ENCODE results near the gene IFI16. TPM values are rescaled to one million over a fixed set of nuclear protein-coding genes. Genes with fewer than 3 reads are reported as not detected.
"Not testable (repeated sequence)": the region's sequence is repeated elsewhere in the genome, so short reads cannot be mapped to it uniquely, and the experiment has no call there.

Gene IFI16
- total and polyA plus RNA-seq, 4 donors: 36.6 to 174 (median 110) TPM

DNA sequence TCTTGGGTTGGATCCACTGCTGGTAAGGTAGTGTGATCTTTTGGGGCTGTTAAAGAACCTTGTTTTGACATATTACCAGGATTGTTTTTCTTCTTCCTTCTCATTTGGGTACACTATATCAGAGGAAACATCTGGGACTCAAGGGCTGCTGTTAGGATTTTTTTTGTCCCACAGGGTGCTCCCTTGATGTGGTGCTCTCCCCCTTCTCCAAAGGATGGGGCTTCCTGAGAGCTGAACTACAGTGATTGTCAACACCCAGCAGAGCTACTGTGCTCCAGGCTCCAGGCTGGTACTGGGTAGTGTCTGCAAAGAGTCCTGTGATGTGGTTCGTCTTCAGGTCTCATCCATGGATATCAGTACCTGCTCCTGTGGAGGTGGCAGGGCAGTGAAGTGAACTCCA, 20.6 kb downstream of the IFI16 start:
- Histone ChIP-seq H3K9me3 (ENCODE audit: control insufficient read depth, low read length) (no peaks in the 10 kb centered on the region), H3K4me3 (ENCODE audit: low read length in 2 of 2) (no peak overlapping the region), H3K4me1 (ENCODE audit: control insufficient read depth in 1 of 2, insufficient read depth in 2 of 2, low read length in 2 of 2) (no peaks in the 10 kb centered on the region), H3K27me3 (ENCODE audit: control insufficient read depth in 1 of 2, insufficient read depth in 2 of 2, low read length in 1 of 2) (no peaks in the 10 kb centered on the region), H3K27ac (ENCODE audit: low read depth in 1 of 2, low read length in 2 of 2) (no peak overlapping the region), H3K36me3 (ENCODE audit: control insufficient read depth in 1 of 2, insufficient read depth in 2 of 2, low read length in 1 of 2) (peaks cover 0 to 3% of the 10 kb centered on the region in 2 donors)
- ATAC-seq (ENCODE audit: low FRiP score): no peak
- DNase-seq: no peak
- intact Hi-C loops (cut with DNase I): no loop called here
- WGBS, 2 donors: 96 to 97% methylated on average over 1 of the region's 1 CpG

DNA sequence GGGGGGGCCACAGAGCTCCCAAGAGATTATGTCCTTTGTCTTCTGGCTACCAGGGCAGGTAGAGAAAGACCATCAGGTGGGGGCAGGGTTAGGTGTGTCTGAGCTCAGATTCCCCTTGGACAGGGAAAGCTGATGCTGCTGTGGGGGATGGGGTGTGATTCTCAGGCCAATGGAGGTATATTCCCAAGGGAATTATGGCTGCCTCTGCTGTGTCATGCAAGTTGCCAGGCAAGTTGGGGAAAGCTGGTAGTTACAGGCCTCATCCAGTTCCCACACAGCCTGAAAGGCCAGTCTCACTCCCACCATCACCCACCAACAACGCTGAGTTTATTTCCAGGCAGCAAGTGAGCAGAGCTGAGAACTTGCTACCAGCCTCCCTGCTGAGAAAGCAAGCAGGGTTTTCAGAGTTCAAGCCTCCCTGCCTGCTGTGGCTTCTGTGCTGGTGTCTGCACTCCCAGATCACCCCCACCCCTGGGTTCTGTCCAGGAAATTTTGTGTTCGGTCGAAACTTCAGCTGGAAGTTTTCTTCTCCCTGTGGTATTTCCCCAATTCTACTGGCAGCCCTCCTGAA, 21.3 kb downstream of the IFI16 start:
- H3K36me3 ChIP-seq (ENCODE audit: control insufficient read depth in 1 of 2, insufficient read depth in 2 of 2, low read length in 1 of 2): peaks cover 0 to 3% of the 10 kb centered on the region in 2 donors
- H3K27ac ChIP-seq (ENCODE audit: low read depth in 1 of 2, low read length in 2 of 2): no peak overlapping the region
- H3K4me3 ChIP-seq (ENCODE audit: low read length in 2 of 2): no peak overlapping the region
- ATAC-seq (ENCODE audit: low FRiP score) (no peak), DNase-seq (peak in 1 of 2 donors; percentile 39)
- 36 to 40% methylated on average over 3 of the region's 3 CpGs for WGBS, 2 donors
- no peaks in the 10 kb centered on the region for H3K9me3 ChIP-seq (ENCODE audit: control insufficient read depth, low read length)
- no peaks in the 10 kb centered on the region for H3K27me3 ChIP-seq (ENCODE audit: control insufficient read depth in 1 of 2, insufficient read depth in 2 of 2, low read length in 1 of 2)
- intact Hi-C loops (cut with DNase I): no loop called here
- no peaks in the 10 kb centered on the region for H3K4me1 ChIP-seq (ENCODE audit: control insufficient read depth in 1 of 2, insufficient read depth in 2 of 2, low read length in 2 of 2)

DNA sequence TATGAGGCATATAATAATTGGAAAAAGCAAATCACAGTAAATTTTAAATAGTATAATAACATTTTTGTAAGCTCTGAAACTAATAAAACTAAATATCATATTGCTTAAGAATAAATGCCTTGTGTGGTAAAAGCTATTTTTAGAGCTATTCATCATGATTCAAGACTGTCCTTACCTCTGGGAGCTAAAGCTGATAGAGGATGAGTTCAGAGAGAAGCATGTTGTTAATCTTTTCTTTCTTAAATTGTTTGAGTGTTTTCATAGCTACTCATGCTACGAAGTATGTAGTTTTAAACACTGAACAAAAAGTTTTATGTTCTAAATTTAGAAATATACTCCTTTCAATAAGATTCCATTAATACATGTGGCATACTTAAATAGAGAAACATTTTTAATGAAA, 30.5 kb downstream of the IFI16 start:
- 22 to 25% methylated on average over 1 of the region's 1 CpG for WGBS, 2 donors
- intact Hi-C loops (cut with DNase I): no loop called here
- Histone ChIP-seq H3K27ac (ENCODE audit: low read depth in 1 of 2, low read length in 2 of 2) (no peak overlapping the region), H3K4me1 (ENCODE audit: control insufficient read depth in 1 of 2, insufficient read depth in 2 of 2, low read length in 2 of 2) (no peaks in the 10 kb centered on the region), H3K9me3 (ENCODE audit: control insufficient read depth, low read length) (no peaks in the 10 kb centered on the region), H3K36me3 (ENCODE audit: control insufficient read depth in 1 of 2, insufficient read depth in 2 of 2, low read length in 1 of 2) (peaks cover 3 to 9% of the 10 kb centered on the region in 2 donors), H3K4me3 (ENCODE audit: low read length in 2 of 2) (no peak overlapping the region), H3K27me3 (ENCODE audit: control insufficient read depth in 1 of 2, insufficient read depth in 2 of 2, low read length in 1 of 2) (no peaks in the 10 kb centered on the region)
- ATAC-seq (ENCODE audit: low FRiP score) (no peak), DNase-seq (no peak)

DNA sequence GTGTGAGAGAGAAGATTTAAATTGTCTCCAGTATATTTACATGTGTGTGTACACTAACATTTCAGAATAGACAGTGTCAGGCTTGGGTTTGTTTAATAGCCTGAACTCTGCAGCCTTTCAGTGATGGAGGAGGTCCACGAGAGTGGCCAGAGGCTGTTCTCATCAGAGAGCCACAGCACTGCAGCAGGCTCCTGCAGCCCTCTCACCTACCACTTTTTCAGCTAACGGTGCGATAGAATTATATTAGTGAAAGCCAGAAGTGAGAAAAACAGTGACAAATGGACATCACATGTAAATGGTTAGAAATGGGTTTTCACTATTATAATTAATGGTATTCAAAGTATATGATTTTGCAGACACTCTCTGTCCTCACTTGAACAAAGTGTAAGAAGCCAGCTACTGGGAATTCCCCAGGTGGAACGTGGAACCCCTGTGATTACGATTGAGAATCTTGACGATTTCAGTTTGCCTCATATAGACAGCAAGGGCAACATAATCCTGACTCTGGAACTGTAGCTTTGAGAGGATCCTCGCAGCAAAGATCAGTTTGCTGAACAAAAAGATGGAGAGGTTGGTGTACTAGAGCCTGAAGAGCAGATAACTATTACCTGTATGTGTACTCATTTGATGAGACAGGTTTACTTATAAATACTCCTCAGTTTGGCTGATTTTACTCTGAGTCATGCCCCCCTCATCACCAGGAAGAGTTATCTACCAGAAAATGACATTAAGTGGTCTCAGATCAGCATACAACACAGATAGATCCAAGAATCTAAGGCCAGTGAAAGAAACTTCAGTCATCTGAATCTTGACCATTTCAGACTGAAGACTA, 31.4 kb downstream of the IFI16 start:
- H3K9me3 ChIP-seq (ENCODE audit: control insufficient read depth, low read length): no peaks in the 10 kb centered on the region
- peaks cover 3 to 9% of the 10 kb centered on the region in 2 donors for H3K36me3 ChIP-seq (ENCODE audit: control insufficient read depth in 1 of 2, insufficient read depth in 2 of 2, low read length in 1 of 2)
- no peaks in the 10 kb centered on the region for H3K4me1 ChIP-seq (ENCODE audit: control insufficient read depth in 1 of 2, insufficient read depth in 2 of 2, low read length in 2 of 2)
- H3K27me3 ChIP-seq (ENCODE audit: control insufficient read depth in 1 of 2, insufficient read depth in 2 of 2, low read length in 1 of 2): no peaks in the 10 kb centered on the region
- intact Hi-C loops (cut with DNase I): no loop called here
- H3K4me3 ChIP-seq (ENCODE audit: low read length in 2 of 2): no peak overlapping the region
- no peak for ATAC-seq (ENCODE audit: low FRiP score)
- DNase-seq: no peak
- H3K27ac ChIP-seq (ENCODE audit: low read depth in 1 of 2, low read length in 2 of 2): no peak overlapping the region
- WGBS, 2 donors: 89% methylated on average over 7 of the region's 7 CpGs

DNA sequence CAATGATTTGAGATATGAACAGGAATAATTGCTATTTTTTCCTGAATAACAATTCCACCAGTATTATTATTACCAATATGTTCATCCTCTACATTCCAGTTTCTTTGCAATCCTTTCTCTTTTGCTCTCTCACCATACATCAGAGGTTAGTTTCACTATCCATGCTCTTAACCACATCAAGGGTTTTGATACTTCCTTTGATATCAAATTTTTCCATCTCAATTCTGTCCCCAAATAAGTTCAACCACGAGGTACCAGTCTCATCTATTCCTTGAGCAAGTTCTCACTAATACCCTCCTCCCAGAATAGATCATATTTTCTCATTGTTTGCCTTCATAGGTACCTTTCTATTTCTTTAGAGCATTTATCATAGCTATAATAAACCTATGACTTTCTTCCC, 36.8 kb downstream of the IFI16 start:
- H3K9me3 ChIP-seq (ENCODE audit: control insufficient read depth, low read length); H3K4me1 ChIP-seq (ENCODE audit: control insufficient read depth in 1 of 2, insufficient read depth in 2 of 2, low read length in 2 of 2); H3K4me3 ChIP-seq (ENCODE audit: low read length in 2 of 2); H3K36me3 ChIP-seq (ENCODE audit: control insufficient read depth in 1 of 2, insufficient read depth in 2 of 2, low read length in 1 of 2); DNase-seq; intact Hi-C loops (cut with DNase I); H3K27ac ChIP-seq (ENCODE audit: low read depth in 1 of 2, low read length in 2 of 2); ATAC-seq (ENCODE audit: low FRiP score); H3K27me3 ChIP-seq (ENCODE audit: control insufficient read depth in 1 of 2, insufficient read depth in 2 of 2, low read length in 1 of 2): not testable (repeated sequence)
- WGBS, 2 donors: 54 to 68% methylated on average over 1 of the region's 1 CpG

DNA sequence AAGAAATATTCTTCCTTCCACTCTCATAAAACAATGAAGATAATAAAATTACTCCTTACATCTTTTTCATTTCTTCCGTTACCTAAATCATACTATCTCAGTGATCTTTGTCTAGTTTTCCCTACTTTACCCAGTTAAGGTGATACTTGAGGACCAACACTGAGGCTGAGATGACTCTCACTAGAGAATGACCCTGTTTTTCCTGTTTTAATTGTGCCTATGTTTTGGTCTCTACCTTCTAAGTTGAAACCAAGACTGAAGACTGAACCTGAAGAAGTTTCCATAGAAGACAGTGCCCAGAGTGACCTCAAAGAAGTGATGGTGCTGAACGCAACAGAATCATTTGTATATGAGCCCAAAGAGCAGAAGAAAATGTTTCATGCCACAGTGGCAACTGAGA, 41.7 kb downstream of the IFI16 start:
- Histone ChIP-seq H3K27me3 (ENCODE audit: control insufficient read depth in 1 of 2, insufficient read depth in 2 of 2, low read length in 1 of 2) (no peaks in the 10 kb centered on the region), H3K4me1 (ENCODE audit: control insufficient read depth in 1 of 2, insufficient read depth in 2 of 2, low read length in 2 of 2) (no peaks in the 10 kb centered on the region), H3K9me3 (ENCODE audit: control insufficient read depth, low read length) (no peaks in the 10 kb centered on the region), H3K4me3 (ENCODE audit: low read length in 2 of 2) (no peak overlapping the region), H3K36me3 (ENCODE audit: control insufficient read depth in 1 of 2, insufficient read depth in 2 of 2, low read length in 1 of 2) (peaks cover 0 to 7% of the 10 kb centered on the region in 2 donors), H3K27ac (ENCODE audit: low read depth in 1 of 2, low read length in 2 of 2) (no peak overlapping the region)
- no peak for ATAC-seq (ENCODE audit: low FRiP score)
- WGBS, 2 donors: 95 to 97% methylated on average over 2 of the region's 2 CpGs
- DNase-seq: no peak
- intact Hi-C loops (cut with DNase I): no loop called here

DNA sequence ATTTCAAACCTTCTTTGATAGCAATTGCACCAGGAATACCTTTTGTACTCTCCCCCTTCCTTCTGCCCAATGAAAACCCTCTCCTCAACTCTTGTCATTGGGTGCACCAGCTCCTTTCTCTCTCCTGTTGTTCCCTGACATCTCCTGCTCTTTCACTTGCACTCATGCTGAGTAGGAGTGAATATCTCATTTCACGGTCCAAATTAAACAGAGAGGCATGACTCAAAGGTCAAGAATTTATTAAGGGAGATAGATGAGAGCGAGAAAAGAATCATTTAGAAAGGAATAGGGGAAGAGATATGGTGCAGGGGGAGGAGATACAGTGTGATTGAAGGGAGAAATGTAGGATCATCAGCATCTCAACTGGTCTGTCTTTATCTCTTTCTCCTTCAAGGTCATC, 44.7 kb downstream of the IFI16 start:
- intact Hi-C loops (cut with DNase I): no loop called here
- peaks cover 0 to 7% of the 10 kb centered on the region in 2 donors for H3K36me3 ChIP-seq (ENCODE audit: control insufficient read depth in 1 of 2, insufficient read depth in 2 of 2, low read length in 1 of 2)
- no peaks in the 10 kb centered on the region for H3K27me3 ChIP-seq (ENCODE audit: control insufficient read depth in 1 of 2, insufficient read depth in 2 of 2, low read length in 1 of 2)
- no peaks in the 10 kb centered on the region for H3K9me3 ChIP-seq (ENCODE audit: control insufficient read depth, low read length)
- 16 to 32% methylated on average over 2 of the region's 2 CpGs for WGBS, 2 donors
- H3K4me3 ChIP-seq (ENCODE audit: low read length in 2 of 2): no peak overlapping the region
- H3K27ac ChIP-seq (ENCODE audit: low read depth in 1 of 2, low read length in 2 of 2): no peak overlapping the region
- no peaks in the 10 kb centered on the region for H3K4me1 ChIP-seq (ENCODE audit: control insufficient read depth in 1 of 2, insufficient read depth in 2 of 2, low read length in 2 of 2)
- ATAC-seq (ENCODE audit: low FRiP score) (no peak), DNase-seq (no peak)

DNA sequence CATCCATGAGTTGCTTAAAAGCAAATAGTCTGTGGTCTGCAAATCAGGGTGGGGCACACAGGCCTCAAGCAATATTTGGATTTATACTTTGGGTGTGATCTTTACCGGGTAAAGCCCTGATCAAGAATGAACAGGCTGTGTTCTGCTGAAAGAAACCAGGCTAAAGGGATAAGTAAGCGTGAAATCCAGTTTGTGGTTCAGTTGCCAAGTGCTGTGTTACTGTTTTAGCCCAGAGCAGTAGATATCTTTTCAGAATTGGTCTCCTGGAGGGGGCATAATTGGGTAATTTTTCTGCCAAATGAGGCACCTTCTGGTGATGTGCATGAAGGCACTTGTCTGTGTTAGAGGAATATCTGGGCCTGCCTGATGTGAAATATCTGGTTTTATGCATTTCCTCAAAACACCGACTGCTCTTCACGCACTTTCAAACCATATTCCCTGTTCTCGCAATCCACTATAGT, 45.5 kb downstream of the IFI16 start:
- WGBS, 2 donors: 84 to 91% methylated on average over 5 of the region's 5 CpGs
- Histone ChIP-seq H3K4me3 (ENCODE audit: low read length in 2 of 2) (no peak overlapping the region), H3K9me3 (ENCODE audit: control insufficient read depth, low read length) (no peaks in the 10 kb centered on the region), H3K27me3 (ENCODE audit: control insufficient read depth in 1 of 2, insufficient read depth in 2 of 2, low read length in 1 of 2) (no peaks in the 10 kb centered on the region), H3K4me1 (ENCODE audit: control insufficient read depth in 1 of 2, insufficient read depth in 2 of 2, low read length in 2 of 2) (no peaks in the 10 kb centered on the region), H3K36me3 (ENCODE audit: control insufficient read depth in 1 of 2, insufficient read depth in 2 of 2, low read length in 1 of 2) (peaks cover 0 to 7% of the 10 kb centered on the region in 2 donors), H3K27ac (ENCODE audit: low read depth in 1 of 2, low read length in 2 of 2) (no peak overlapping the region)
- ATAC-seq (ENCODE audit: low FRiP score) (no peak), DNase-seq (no peak)
- intact Hi-C loops (cut with DNase I): no loop called here

All from aorta (tissue), 5 donors.